GM19397 (cell line): ENCODE data around the gene ORC1.

ENCODE experiments used
- ATAC-seq: cut with Tn5 transposase; IDR thresholded peaks from one replicate; pipeline ENCODE4 v1.9.1; 2021; ENCODE audit warnings: mild to moderate bottlenecking, moderate library complexity; ENCODE audit not compliant: unreplicated experiment

Gene ORC1

GRCh38 chr1:52404116-52404974 lies at the start of gene ORC1, which contains the start of gene PRPF38A:
Gene ORC1 (minus strand): TSS chr1:52404423. CDS start chr1:52402223, 2,200 bp downstream.
Gene PRPF38A (plus strand): TSS chr1:52404602. CDS start chr1:52404750, 148 bp downstream.
- peak; percentile 98 for ATAC-seq

DNA sequence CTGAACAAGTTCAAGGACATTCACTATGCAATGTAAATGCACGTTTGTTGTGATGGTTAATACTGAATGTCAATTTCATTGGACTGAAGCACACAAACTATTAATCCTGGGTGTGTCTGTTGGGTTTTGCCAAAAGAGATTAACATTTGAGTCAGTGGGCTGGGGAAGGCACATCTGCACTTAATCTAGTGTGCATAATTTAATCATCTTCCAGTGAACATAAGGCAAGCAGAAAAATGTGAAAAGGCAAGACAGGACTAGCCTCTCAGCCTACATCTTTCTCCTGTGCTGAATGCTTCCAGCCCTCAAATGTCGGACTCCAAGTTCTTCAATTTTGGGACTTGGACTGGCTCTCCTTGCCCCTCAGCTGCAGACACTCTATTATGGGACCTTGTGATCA lies 40.2 kb upstream of the ORC1 start:
- no peak for ATAC-seq

DNA sequence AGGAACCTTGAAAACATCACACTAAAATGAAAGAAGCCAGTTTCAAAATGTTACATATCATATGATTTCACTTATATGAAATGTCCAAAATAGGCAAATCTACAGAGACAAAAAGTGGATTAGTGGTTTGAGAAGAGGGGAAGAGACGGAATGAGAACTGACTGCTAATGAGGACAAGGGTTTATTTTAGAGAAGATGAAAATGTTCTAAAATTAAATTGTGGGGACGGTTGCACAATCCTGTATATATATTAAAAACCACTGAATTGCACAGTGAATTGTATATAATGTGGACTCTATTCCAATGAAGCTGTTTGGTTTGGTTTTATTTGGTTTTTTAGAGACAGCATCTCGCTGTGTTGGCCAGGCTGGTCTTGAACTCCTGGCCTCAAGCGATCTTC lies 35.8 kb upstream of the ORC1 start:
- ATAC-seq = no peak

DNA sequence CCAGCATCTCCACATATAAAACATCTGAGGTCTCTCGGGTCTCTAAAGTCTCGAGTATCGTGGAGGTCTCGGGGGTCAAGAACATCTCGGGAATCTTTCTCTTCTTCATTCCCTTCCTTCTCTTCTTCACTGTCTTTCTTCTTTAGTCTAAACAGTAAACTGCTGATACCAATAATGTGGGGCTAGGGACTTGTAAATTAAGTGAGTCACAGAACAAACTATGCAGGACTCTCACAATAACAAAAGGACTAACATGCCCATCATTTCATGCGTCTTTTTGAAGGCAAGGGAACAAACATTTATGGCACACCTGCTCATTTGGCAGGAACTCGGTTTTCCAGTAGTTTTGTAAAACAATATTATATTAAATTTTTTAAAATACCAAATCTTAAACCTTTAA lies 32.6 kb upstream of the ORC1 start:
- ATAC-seq = no peak

DNA sequence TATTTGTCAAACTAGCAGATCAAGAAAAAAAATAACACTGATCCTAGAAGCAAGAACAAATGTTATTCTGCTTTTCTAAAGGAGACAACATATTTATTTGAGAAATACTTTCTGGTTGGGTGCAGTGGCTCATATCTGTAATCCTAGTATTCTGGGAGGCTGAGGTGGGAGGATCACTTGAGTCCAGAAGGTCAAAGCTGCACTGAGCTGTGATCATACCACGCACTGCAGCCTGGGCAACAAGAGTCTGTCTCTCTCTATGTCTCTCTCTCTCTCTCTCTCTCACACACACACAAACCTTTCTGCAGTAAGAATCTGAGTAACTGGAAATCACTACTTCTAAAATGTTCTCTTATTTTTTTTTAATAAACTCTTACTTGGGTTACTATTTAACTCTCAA lies 31.4 kb upstream of the ORC1 start:
- no peak for ATAC-seq

GRCh38 chr1:52435211-52435610 lies 31.0 kb upstream of the ORC1 start:
- no peak for ATAC-seq

GRCh38 chr1:52432807-52433206 lies 28.6 kb upstream of the ORC1 start:
- ATAC-seq = no peak

DNA sequence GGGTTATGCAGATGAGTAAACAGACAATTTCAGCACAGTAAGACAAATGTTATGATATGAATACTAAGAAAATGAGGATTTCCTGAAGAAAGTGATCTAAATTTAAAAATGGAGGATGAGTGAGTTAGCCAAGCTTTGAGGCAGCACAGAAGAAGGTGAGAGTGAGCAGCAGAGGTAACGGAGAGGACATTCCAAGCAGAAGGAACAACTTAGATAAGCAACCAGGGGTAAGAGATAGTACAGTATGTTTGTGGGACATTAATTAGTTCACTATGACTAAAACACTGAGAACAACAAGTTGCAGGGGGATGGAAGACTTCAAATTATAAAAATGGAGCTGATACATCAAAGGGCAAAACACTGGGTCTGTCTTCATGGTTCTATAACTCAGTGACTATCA lies 22.9 kb upstream of the ORC1 start:
- no peak for ATAC-seq

GRCh38 chr1:52426371-52426770 lies 22.1 kb upstream of the ORC1 start:
- no peak for ATAC-seq

DNA sequence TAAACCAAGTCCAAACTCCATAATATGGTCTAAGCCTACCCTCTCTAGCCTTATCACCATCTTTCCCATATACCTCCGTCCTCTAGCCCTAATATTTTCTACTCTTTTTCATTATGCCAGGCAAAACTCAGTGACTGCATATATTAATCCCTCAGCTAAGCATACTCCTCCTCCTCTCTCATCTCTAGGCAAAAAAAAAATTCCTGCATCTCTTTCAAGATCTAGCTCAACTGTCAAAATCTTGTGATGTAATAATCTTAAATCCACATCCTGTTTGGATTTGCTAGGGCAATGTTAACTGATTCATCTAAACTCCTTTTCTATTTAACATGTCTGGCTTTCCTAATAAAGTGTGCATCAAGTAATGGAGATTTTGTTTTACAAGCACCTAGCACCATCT lies 20.6 kb upstream of the ORC1 start:
- no peak for ATAC-seq

- no peak for ATAC-seq
These were observed 20.0 kb upstream of the ORC1 start for GRCh38 chr1:52424231-52424636.

DNA sequence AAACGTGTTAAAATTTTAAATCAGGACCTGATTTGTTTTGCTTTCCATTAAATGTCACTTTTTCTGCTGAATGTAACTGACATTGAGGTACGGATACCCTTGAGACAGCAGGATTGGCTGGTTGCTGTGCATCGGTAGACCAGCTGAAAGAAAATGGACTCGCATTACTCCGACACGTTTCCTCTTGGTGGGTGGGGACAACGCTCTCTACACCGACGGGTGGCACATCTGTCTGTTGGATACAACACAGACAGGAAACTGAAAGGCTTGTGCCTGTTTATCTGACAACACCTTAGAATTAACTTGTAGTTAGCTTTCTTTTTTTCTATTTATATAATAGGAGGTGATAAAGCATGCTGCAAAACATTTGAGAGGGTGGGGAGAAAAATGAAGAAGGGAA lies 19.5 kb upstream of the ORC1 start:
- no peak for ATAC-seq

GRCh38 chr1:52423055-52423454 lies 18.8 kb upstream of the ORC1 start:
- no peak for ATAC-seq

- ATAC-seq = no peak
These were observed 16.5 kb upstream of the ORC1 start for GRCh38 chr1:52420713-52421112.

GRCh38 chr1:52416811-52417210 lies 12.6 kb upstream of the ORC1 start:
- ATAC-seq = no peak

- ATAC-seq = no peak
These were observed 10.7 kb upstream of the ORC1 start for GRCh38 chr1:52414942-52415341.

GRCh38 chr1:52413410-52413989 lies 9.3 kb upstream of the ORC1 start:
- no peak for ATAC-seq

GRCh38 chr1:52404975-52405338 lies 734 bp upstream of the ORC1 start:
- no peak for ATAC-seq

- ATAC-seq = peak; percentile 5
These were observed 582 bp downstream of the ORC1 start for GRCh38 chr1:52403566-52404115.

- no peak for ATAC-seq
These were observed 1.4 kb downstream of the ORC1 start for GRCh38 chr1:52402860-52403240.

DNA sequence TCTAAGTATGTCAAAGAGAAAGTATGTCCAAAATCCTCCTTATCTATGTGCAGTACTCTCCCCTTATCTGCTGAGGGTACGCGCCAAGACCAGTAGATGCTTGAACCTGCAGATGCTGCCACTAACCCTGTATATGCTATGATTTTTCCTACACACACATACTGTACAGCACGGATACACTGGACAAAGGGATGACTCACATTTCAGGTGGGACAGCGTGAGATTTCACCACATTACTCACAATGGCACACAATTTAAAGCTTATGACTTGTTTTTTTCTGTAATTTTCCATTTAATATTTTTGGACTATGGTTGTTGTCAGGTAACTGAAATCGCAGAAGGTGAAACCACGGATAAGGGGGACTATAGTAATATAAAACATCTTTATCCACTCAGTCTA lies 4.1 kb downstream of the ORC1 start:
- ATAC-seq = no peak

- no peak for ATAC-seq
These were observed 4.6 kb downstream of the ORC1 start for GRCh38 chr1:52399629-52400028.
